ENCODE data around the gene ANKH.

The ANKH gene

DNA sequence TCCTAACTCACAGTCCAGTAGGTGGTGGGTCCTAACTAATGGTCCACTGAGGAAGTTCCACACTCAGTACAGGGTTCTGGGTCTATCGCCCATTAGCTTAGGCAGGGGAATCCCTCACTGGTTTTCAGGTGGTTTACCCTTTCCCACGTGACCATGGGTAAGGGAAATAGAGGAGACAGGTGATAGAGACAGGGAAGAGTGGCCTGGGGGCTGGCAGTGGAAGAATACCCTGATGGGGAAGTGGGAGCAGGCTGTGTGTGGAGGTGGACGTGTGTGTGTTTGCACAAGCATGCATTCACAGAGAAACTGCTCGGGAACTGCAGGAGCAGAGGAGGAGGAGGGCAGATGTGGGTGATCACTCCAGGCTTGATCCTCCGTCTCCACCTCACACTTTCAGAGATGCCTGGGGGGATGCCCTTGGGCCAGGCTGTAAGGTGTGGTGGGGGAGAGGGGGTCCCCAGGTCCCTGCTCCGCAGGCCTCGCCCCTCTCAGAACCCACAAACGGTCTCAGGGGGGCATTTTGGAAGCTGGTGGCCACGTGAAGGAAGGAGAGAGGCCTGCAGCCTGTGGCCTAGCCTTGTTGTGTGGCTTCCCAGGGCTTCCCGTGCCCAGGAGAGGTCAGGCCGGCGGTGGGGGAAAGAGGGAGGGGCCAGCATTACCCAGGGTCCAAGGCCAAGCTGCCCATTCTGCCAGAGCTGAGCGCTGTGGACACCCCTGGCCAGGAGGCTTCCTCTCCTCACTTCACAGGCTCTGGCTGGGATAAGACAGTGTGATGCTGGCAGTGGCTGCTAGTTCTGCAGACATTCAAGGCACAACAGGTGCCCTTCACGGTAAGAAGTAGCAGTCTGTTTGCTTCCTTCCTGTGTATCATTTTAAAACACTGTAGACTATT lies 127.0 kb downstream of the ANKH start:
- peaks cover 5% of the 10 kb centered on the region; the same call in 1 of the 2 replicates for H3K36me3 ChIP-seq (ENCODE audit: low read depth)
- H3K4me3 ChIP-seq (ENCODE audit: severe bottlenecking) = no peak overlapping the region
- no peaks in the 10 kb centered on the region for H3K9me3 ChIP-seq (ENCODE audit: severe bottlenecking)
- ATAC-seq (ENCODE audit: low read depth) = no peak
- no peaks in the 10 kb centered on the region for H3K27me3 ChIP-seq (ENCODE audit: insufficient read depth, poor library complexity, severe bottlenecking)
- H3K4me1 ChIP-seq (ENCODE audit: insufficient read depth, poor library complexity, severe bottlenecking) = peaks cover 20% of the 10 kb centered on the region
- peak overlapping the region; percentile 23 for H3K27ac ChIP-seq (ENCODE audit: poor library complexity, severe bottlenecking)
- TF ChIP-seq CTCF (IDR thresholded peaks at IDR 0.05; ENCODE audit: poor library complexity, severe bottlenecking) = no peak
- no peak for DNase-seq (ENCODE audit: low spot score)

- Histone ChIP-seq H3K9me3 (ENCODE audit: severe bottlenecking) (no peaks in the 10 kb centered on the region), H3K4me1 (ENCODE audit: insufficient read depth, poor library complexity, severe bottlenecking) (peaks cover 26% of the 10 kb centered on the region), H3K36me3 (ENCODE audit: low read depth) (peaks cover 5% of the 10 kb centered on the region; the same call in 1 of the 2 replicates), H3K27me3 (ENCODE audit: insufficient read depth, poor library complexity, severe bottlenecking) (no peaks in the 10 kb centered on the region), H3K4me3 (ENCODE audit: severe bottlenecking) (no peak overlapping the region), H3K27ac (ENCODE audit: poor library complexity, severe bottlenecking) (peak overlapping the region; percentile 23)
- no peak for TF ChIP-seq CTCF (IDR thresholded peaks at IDR 0.05; ENCODE audit: poor library complexity, severe bottlenecking)
- DNase-seq (ENCODE audit: low spot score) (no peak), ATAC-seq (ENCODE audit: low read depth) (peak; percentile 65)
These were observed 127.8 kb downstream of the ANKH start for GRCh38 chr5:14743601-14744295.

GRCh38 chr5:14742498-14742897 lies 129.1 kb downstream of the ANKH start:
- no peak for TF ChIP-seq CTCF (IDR thresholded peaks at IDR 0.05; ENCODE audit: poor library complexity, severe bottlenecking)
- peaks cover 26% of the 10 kb centered on the region for H3K4me1 ChIP-seq (ENCODE audit: insufficient read depth, poor library complexity, severe bottlenecking)
- H3K9me3 ChIP-seq (ENCODE audit: severe bottlenecking) = no peaks in the 10 kb centered on the region
- no peak overlapping the region for H3K27ac ChIP-seq (ENCODE audit: poor library complexity, severe bottlenecking)
- no peak for DNase-seq (ENCODE audit: low spot score)
- H3K4me3 ChIP-seq (ENCODE audit: severe bottlenecking) = no peak overlapping the region
- H3K36me3 ChIP-seq (ENCODE audit: low read depth) = peaks cover 5% of the 10 kb centered on the region; the same call in 1 of the 2 replicates
- H3K27me3 ChIP-seq (ENCODE audit: insufficient read depth, poor library complexity, severe bottlenecking) = no peaks in the 10 kb centered on the region
- ATAC-seq (ENCODE audit: low read depth) = no peak

DNA sequence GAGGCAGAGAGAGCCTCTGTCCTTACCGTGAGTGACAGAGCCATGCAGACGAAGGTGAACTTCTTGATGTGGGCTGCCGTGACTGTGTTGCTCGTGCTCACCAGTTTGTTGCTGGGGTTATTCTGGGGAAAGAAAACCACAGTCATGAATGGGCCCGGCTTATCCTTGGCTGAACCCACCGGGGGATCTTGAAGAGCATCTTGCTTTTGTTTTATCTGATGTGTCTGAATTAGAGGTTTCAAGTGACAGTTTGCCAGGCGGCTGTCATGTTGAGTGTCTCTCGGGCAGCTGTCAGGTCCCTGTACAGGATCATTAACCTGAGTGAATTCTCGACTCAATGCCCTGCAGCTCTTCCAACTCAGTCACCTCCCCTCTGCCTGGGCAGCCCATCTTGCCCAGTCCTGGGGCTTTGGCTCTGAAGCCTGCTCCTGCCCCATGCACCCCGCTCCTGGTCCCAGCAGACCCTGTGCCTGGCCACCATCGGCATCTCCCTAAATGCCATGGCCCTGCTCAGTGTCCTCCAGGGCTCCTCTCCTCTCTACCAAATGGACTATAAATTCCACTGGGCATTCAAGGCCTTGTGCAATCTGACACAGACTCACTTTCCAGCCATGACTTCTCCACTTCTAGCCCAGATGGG lies 129.7 kb downstream of the ANKH start:
- no peaks in the 10 kb centered on the region for H3K27me3 ChIP-seq (ENCODE audit: insufficient read depth, poor library complexity, severe bottlenecking)
- no peak for DNase-seq (ENCODE audit: low spot score)
- ATAC-seq (ENCODE audit: low read depth) = no peak
- H3K36me3 ChIP-seq (ENCODE audit: low read depth) = peaks cover 5% of the 10 kb centered on the region; the same call in 1 of the 2 replicates
- H3K27ac ChIP-seq (ENCODE audit: poor library complexity, severe bottlenecking) = no peak overlapping the region
- no peak overlapping the region for H3K4me3 ChIP-seq (ENCODE audit: severe bottlenecking)
- H3K9me3 ChIP-seq (ENCODE audit: severe bottlenecking) = no peaks in the 10 kb centered on the region
- H3K4me1 ChIP-seq (ENCODE audit: insufficient read depth, poor library complexity, severe bottlenecking) = peaks cover 26% of the 10 kb centered on the region
- no peak for TF ChIP-seq CTCF (IDR thresholded peaks at IDR 0.05; ENCODE audit: poor library complexity, severe bottlenecking)

All from RWPE2 (cell line).